COR-L47 (cell line): ENCODE results near the gene SLC33A1.

ENCODE experiments used
- DNase-seq: peaks from one replicate; lab custom pipeline; 2025; lab: John Stamatoyannopoulos, UW

Gene SLC33A1

GRCh38 chr3:155791190-155791589 lies 63.0 kb downstream of the SLC33A1 start:
- DNase-seq, result no peak

GRCh38 chr3:155790272-155790925 lies 63.8 kb downstream of the SLC33A1 start:
- DNase-seq, result no peak

GRCh38 chr3:155785662-155786295 lies 68.4 kb downstream of the SLC33A1 start:
- DNase-seq, result peak; percentile 66

- DNase-seq, result no peak
These were observed 71.8 kb downstream of the SLC33A1 start for GRCh38 chr3:155782390-155782953.

- DNase-seq, result no peak
These were observed 73.9 kb downstream of the SLC33A1 start for GRCh38 chr3:155780291-155780690.

GRCh38 chr3:155778462-155778861 lies 75.8 kb downstream of the SLC33A1 start:
- DNase-seq, result no peak

GRCh38 chr3:155772801-155773200 lies 81.4 kb downstream of the SLC33A1 start:
- DNase-seq, result no peak

GRCh38 chr3:155771126-155771525 lies 83.1 kb downstream of the SLC33A1 start:
- no peak for DNase-seq
